Epidermal melanocyte (primary cell): ENCODE data around the gene TRAPPC12.
A peak's percentile ranks its signal among the peaks of the same experiment; 100 is the strongest.
"Not testable (repeated sequence)": the region's sequence is repeated elsewhere in the genome, so short reads cannot be mapped to it uniquely, and the experiment has no call there.

ENCODE experiments used
- DNase-seq: peaks from one replicate; pipeline ENCODE4 v3.0.0; 2011; ENCODE audit warnings: low spot score; ENCODE audit not compliant: insufficient read length

TRAPPC12 gene

GRCh38 chr2:3379647-3380534 is at the start of gene TRAPPC12:
TSS of gene TRAPPC12 (plus strand) at chr2:3379694. CDS start at chr2:3387624, 7,930 bp downstream.
- peak; percentile 47 for DNase-seq

GRCh38 chr2:3332133-3332532 is 47.4 kb upstream of the TRAPPC12 start:
- DNase-seq = no peak

- no peak for DNase-seq
Measured at GRCh38 chr2:3334392-3335345, 44.8 kb upstream of the TRAPPC12 start.

GRCh38 chr2:3336844-3337243 is 42.6 kb upstream of the TRAPPC12 start:
- DNase-seq = no peak

- DNase-seq = no peak
Measured at GRCh38 chr2:3338340-3338739, 41.2 kb upstream of the TRAPPC12 start.

GRCh38 chr2:3340144-3340543 is 39.4 kb upstream of the TRAPPC12 start:
- DNase-seq = no peak

GRCh38 chr2:3341336-3341735 is 38.2 kb upstream of the TRAPPC12 start:
- DNase-seq = no peak

GRCh38 chr2:3342324-3342723 is 37.2 kb upstream of the TRAPPC12 start:
- no peak for DNase-seq

- DNase-seq = no peak
Measured at GRCh38 chr2:3343012-3343411, 36.5 kb upstream of the TRAPPC12 start.

- DNase-seq = no peak
Measured at GRCh38 chr2:3344897-3345296, 34.6 kb upstream of the TRAPPC12 start.

GRCh38 chr2:3345621-3346020 is 33.9 kb upstream of the TRAPPC12 start:
- no peak for DNase-seq

GRCh38 chr2:3348767-3349166 is 30.7 kb upstream of the TRAPPC12 start:
- no peak for DNase-seq

- DNase-seq = no peak
Measured at GRCh38 chr2:3349211-3349693, 30.2 kb upstream of the TRAPPC12 start.

GRCh38 chr2:3354986-3355385 is 24.5 kb upstream of the TRAPPC12 start:
- no peak for DNase-seq

- no peak for DNase-seq
Measured at GRCh38 chr2:3355951-3356569, 23.4 kb upstream of the TRAPPC12 start.

GRCh38 chr2:3356799-3357198 is 22.7 kb upstream of the TRAPPC12 start:
- no peak for DNase-seq

- DNase-seq = not testable (repeated sequence)
Measured at GRCh38 chr2:3357446-3357845, 22.0 kb upstream of the TRAPPC12 start.

GRCh38 chr2:3357926-3358325 is 21.6 kb upstream of the TRAPPC12 start:
- DNase-seq = no peak

GRCh38 chr2:3361518-3362389 is 17.7 kb upstream of the TRAPPC12 start:
- no peak for DNase-seq

- DNase-seq = no peak
Measured at GRCh38 chr2:3365219-3365618, 14.3 kb upstream of the TRAPPC12 start.
